OCI-LY7 (cell line): ENCODE data around the gene BBS9. TPM values are rescaled to one million over a fixed set of nuclear protein-coding genes. Genes with fewer than 3 reads are reported as not detected.

Source experiments
- BruUV-seq: library from RNA; stranded (reverse); fragments of 400-500 nt; replicated peaks from 2 replicates; lab custom pipeline; 2021; lab: Mats Ljungman, UMichigan
- CTCF ChIA-PET: fragments of 300-600 bp; sonication (Branson Sonifier 250); formaldehyde crosslinking; loops from one replicate; lab custom pipeline; 2022; ENCODE audit warnings: antibody characterized with exemption; ENCODE audit not compliant: unreplicated experiment; lab: Charles Lee
- POLR2A ChIA-PET: fragments of 300-600 bp; sonication (Branson Sonifier 250); formaldehyde crosslinking; loops from one replicate; lab custom pipeline; 2022; ENCODE audit warnings: antibody characterized with exemption; lab: Charles Lee
- DNase-seq: peaks from one replicate; pipeline ENCODE4 v3.0.0-alpha.2; 2015; ENCODE audit warnings: low spot score
- H2AFZ ChIP-seq: fragments of 200-600 bp; sonication (generic), shearing (Covaris generic); 2 replicates; pipeline ENCODE4 v1.6.1; 2014; ENCODE audit warnings: mild to moderate bottlenecking, antibody characterized with exemption, low read length, moderate library complexity
- H3K27ac ChIP-seq: fragments of 200-600 bp; sonication (generic); 2 replicates; pipeline ENCODE4 v1.5.1; 2014; ENCODE audit warnings: mixed run types, low read depth, mild to moderate bottlenecking, moderate library complexity, low read length, inconsistent platforms; ENCODE audit not compliant: poor library complexity, severe bottlenecking
- H3K36me3 ChIP-seq: fragments of 200-600 bp; sonication (generic); 2 replicates; pipeline ENCODE4 v1.6.1; 2014; ENCODE audit warnings: mild to moderate bottlenecking, antibody characterized with exemption, low read length, moderate library complexity, mixed read lengths; ENCODE audit not compliant: insufficient read depth
- H3K4me1 ChIP-seq: fragments of 200-600 bp; sonication (generic); 2 replicates; pipeline ENCODE4 v1.5.1; 2014; ENCODE audit warnings: mild to moderate bottlenecking, low read length; ENCODE audit not compliant: insufficient read depth, poor library complexity, severe bottlenecking
- H3K4me2 ChIP-seq: fragments of 200-600 bp; sonication (generic); 2 replicates; pipeline ENCODE4 v1.6.1; 2014; ENCODE audit warnings: mild to moderate bottlenecking, low read length
- H3K4me3 ChIP-seq: fragments of 200-600 bp; sonication (generic); 2 replicates; pipeline ENCODE4 v1.5.1; 2014; ENCODE audit warnings: mild to moderate bottlenecking, low read depth, low read length; ENCODE audit not compliant: poor library complexity, severe bottlenecking
- H3K79me2 ChIP-seq: fragments of 200-600 bp; sonication (generic); 2 replicates; pipeline ENCODE4 v1.6.1; 2016; ENCODE audit warnings: low read depth, mild to moderate bottlenecking, low read length, moderate library complexity, mixed read lengths; ENCODE audit not compliant: insufficient read depth
- H3K9me2 ChIP-seq: fragments of 200-600 bp; sonication (generic); 2 replicates; pipeline ENCODE4 v1.6.1; 2016; ENCODE audit warnings: mild to moderate bottlenecking, low read length, mixed read lengths; ENCODE audit not compliant: insufficient read depth
- H3K9me3 ChIP-seq: fragments of 200-600 bp; sonication (generic); 2 replicates; pipeline ENCODE4 v1.6.1; 2014; ENCODE audit warnings: mild to moderate bottlenecking, mixed run types, low read length, mixed read lengths
- H4K20me1 ChIP-seq: fragments of 200-600 bp; sonication (generic); 2 replicates; pipeline ENCODE4 v1.6.1; 2014; ENCODE audit warnings: mild to moderate bottlenecking, antibody characterized with exemption, low read length, moderate library complexity, mixed read lengths; ENCODE audit not compliant: insufficient read depth
- CTCF ChIP-seq: fragments of 200-600 bp; sonication (generic); conservative IDR thresholded peaks from 2 replicates; pipeline ENCODE4 v1.5.1; 2014; ENCODE audit warnings: mild to moderate bottlenecking, antibody characterized with exemption, low read length, moderate library complexity, mixed read lengths
- EZH2phosphoT487 ChIP-seq: fragments of 200-600 bp; sonication (generic); IDR thresholded peaks from 2 replicates; pipeline ENCODE4 v1.6.1; 2018; ENCODE audit warnings: low read depth, borderline replicate concordance, mild to moderate bottlenecking, mixed run types, antibody characterized with exemption, low read length, moderate library complexity, mixed read lengths
- intact Hi-C: fragments of 100-400 bp; cut with micrococcal nuclease; formaldehyde crosslinking; loops from one replicate; pipeline ENCODE4 v1.10.0; 2022; ENCODE audit not compliant: unreplicated experiment
- total RNA-seq, 2 experiments: library from RNA; depleted of rRNA in 1 of 2; stranded (reverse); fragments of >200 nt in 1 of 2; shearing (Covaris generic) in 1 of 2; gene quantifications; 2 replicates each; pipeline ENCODE4 v1.2.3, GENCODE V29; 2014 to 2022

The BBS9 gene
- total RNA-seq, 2 experiments from 2014 or later: 6.8 to 14.8 TPM

GRCh38 chr7:33351709-33352108 lies 222.3 kb downstream of the BBS9 start:
- Histone ChIP-seq H3K4me2 (no peak overlapping the region), H3K4me1 (no peaks in the 10 kb centered on the region), H3K9me3 (no peaks in the 10 kb centered on the region), H2AFZ (no peak overlapping the region), H3K27ac (no peak overlapping the region), H3K9me2 (no peaks in the 10 kb centered on the region), H3K36me3 (no peaks in the 10 kb centered on the region), H3K79me2 (no peaks in the 10 kb centered on the region), H4K20me1 (no peaks in the 10 kb centered on the region), H3K4me3 (no peak overlapping the region)
- ChIA-PET POLR2A (no interaction called here), CTCF (no interaction called here)
- no peak for TF ChIP-seq CTCF
- TF ChIP-seq EZH2phosphoT487: no peak
- intact Hi-C loops: no loop called here
- no TSS peak for BruUV-seq
- no peak for DNase-seq

DNA sequence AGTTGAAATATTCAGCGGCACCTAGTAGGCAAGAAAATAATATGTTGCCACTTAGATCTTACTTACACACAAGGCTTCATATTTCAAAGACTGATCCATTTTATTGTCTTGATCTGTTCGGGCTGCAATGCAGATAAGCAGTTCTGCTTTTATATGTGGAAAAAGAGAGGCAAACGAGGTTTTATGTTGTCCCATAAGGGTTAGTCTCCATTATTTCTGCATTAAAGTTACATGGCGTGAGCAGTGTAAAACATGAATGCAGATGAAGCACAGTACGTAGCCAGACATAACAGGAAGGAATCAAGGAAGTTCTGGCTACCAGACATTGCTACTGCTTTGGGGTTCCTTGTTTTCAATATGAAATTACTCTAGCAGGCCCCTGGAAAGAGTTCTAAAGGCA lies 224.8 kb downstream of the BBS9 start:
- H3K4me2 ChIP-seq: no peak overlapping the region
- ChIA-PET CTCF (interaction anchor here (0.6 kb wide), 1 partner anchor 13 kb away, joined by 3 read pairs; no protein-coding TSS in a partner anchor), POLR2A (interaction anchor here (0.7 kb wide), 1 partner anchor 15 kb away, joined by 3 read pairs; no protein-coding TSS in a partner anchor)
- no peak overlapping the region for H2AFZ ChIP-seq
- no peaks in the 10 kb centered on the region for H4K20me1 ChIP-seq
- H3K27ac ChIP-seq: no peak overlapping the region
- TF ChIP-seq CTCF: no peak
- no peak for TF ChIP-seq EZH2phosphoT487
- H3K4me3 ChIP-seq: no peak overlapping the region
- intact Hi-C loops: no loop called here
- no peaks in the 10 kb centered on the region for H3K4me1 ChIP-seq
- H3K9me2 ChIP-seq: no peaks in the 10 kb centered on the region
- no peaks in the 10 kb centered on the region for H3K9me3 ChIP-seq
- DNase-seq: no peak
- H3K79me2 ChIP-seq: no peaks in the 10 kb centered on the region
- no peaks in the 10 kb centered on the region for H3K36me3 ChIP-seq
- no TSS peak for BruUV-seq

DNA sequence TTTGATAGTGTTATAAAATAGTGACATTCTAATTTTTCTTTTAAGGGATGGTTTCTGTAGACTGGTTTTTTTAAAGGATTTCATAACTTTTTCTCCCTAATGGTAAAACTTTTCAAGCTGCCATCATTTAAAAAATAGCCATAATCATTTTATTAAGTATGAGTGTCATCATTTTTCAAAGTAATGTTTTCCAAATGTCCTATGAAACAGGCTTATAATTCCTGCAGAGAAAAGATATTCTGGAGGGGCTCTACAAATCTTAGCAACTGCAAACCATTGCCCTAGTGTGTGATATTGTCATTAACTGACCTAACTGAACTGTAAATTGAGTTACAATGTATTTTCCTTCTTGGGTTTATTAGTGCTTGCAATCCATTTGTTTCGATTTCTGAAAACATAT lies 226.0 kb downstream of the BBS9 start:
- Histone ChIP-seq H3K36me3 (no peaks in the 10 kb centered on the region), H4K20me1 (no peaks in the 10 kb centered on the region), H3K79me2 (no peaks in the 10 kb centered on the region), H3K4me3 (no peak overlapping the region), H3K9me3 (no peaks in the 10 kb centered on the region), H3K27ac (no peak overlapping the region), H3K4me1 (no peaks in the 10 kb centered on the region), H3K4me2 (no peak overlapping the region), H3K9me2 (no peaks in the 10 kb centered on the region), H2AFZ (no peak overlapping the region)
- CTCF ChIA-PET: no interaction called here
- DNase-seq: no peak
- BruUV-seq: no TSS peak
- no peak for TF ChIP-seq EZH2phosphoT487
- no peak for TF ChIP-seq CTCF
- intact Hi-C loops: no loop called here
- POLR2A ChIA-PET: no interaction called here
